Measurements from ENCODE around the gene SYTL1.

GRCh38 chr1:27297903-27298302 lies 43.9 kb upstream of the SYTL1 start:
- TF ChIP-seq CTCF (IDR thresholded peaks at IDR 0.05; ENCODE audit: low read length): no peak
- TF ChIP-seq EZH2phosphoT487 (IDR thresholded peaks at IDR 0.05; ENCODE audit: low read length): no peak

Measured in MM.1S (cell line).